ENCODE measurements around the gene TXNDC12.
"Not testable (repeated sequence)": the region's sequence is repeated elsewhere in the genome, so short reads cannot be mapped to it uniquely, and the experiment has no call there.

The TXNDC12 gene

DNA sequence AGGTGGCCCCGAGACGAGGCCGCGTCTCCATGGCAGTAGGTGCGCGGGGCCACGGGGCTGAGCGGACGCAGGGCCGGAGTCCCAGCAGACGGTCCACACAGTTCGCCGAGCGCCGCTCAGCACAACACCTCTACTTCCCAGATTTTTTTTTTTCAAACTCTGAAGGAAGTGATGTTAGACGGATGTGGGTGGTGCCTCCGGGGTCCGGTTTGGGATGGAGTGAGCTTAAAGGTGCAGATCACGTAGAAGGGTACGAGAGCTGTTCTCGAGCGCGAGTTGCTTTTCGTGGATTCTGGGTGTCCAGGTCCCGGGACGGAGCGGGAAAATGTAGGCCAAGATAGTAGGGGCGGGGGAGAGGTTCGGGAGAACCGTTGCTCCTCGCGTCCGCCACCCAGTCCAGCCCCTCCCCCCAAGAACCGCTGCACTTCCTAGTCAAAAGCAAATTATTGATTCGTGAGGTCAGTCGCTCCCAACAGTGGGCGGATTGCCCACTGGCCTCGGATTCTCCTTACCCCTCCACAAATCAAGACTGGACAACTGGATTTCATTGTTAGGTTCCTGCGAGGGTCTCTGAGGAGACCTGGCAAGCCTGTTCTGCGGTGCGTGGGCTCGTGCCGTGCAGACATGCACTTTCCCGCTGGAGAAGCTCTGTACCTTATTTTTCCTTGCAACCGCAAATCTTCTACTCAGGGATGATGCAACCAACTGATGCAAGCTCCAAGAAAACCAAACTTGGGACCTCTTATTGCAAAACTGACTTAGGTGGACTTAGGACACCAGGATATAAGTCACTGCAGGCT is at the start of gene TXNDC12:
TXNDC12 (minus strand) TSS at position 126 of the 800 bp plus-strand sequence; CDS start at position 31, 95 bp downstream.
- peak within 1 kb of the TSS; percentile 88 for H3K4me3 ChIP-seq (ENCODE audit: low read depth, low read length)
- TF ChIP-seq, protein P1, sequence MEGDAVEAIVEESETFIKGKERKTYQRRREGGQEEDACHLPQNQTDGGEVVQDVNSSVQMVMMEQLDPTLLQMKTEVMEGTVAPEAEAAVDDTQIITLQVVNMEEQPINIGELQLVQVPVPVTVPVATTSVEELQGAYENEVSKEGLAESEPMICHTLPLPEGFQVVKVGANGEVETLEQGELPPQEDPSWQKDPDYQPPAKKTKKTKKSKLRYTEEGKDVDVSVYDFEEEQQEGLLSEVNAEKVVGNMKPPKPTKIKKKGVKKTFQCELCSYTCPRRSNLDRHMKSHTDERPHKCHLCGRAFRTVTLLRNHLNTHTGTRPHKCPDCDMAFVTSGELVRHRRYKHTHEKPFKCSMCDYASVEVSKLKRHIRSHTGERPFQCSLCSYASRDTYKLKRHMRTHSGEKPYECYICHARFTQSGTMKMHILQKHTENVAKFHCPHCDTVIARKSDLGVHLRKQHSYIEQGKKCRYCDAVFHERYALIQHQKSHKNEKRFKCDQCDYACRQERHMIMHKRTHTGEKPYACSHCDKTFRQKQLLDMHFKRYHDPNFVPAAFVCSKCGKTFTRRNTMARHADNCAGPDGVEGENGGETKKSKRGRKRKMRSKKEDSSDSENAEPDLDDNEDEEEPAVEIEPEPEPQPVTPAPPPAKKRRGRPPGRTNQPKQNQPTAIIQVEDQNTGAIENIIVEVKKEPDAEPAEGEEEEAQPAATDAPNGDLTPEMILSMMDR (IDR thresholded peaks at IDR 0.05; ENCODE audit: control insufficient read depth, extremely low read depth, insufficient read depth), result no peak
- peak; percentile 87 for DNase-seq (ENCODE audit: low read depth)

DNA sequence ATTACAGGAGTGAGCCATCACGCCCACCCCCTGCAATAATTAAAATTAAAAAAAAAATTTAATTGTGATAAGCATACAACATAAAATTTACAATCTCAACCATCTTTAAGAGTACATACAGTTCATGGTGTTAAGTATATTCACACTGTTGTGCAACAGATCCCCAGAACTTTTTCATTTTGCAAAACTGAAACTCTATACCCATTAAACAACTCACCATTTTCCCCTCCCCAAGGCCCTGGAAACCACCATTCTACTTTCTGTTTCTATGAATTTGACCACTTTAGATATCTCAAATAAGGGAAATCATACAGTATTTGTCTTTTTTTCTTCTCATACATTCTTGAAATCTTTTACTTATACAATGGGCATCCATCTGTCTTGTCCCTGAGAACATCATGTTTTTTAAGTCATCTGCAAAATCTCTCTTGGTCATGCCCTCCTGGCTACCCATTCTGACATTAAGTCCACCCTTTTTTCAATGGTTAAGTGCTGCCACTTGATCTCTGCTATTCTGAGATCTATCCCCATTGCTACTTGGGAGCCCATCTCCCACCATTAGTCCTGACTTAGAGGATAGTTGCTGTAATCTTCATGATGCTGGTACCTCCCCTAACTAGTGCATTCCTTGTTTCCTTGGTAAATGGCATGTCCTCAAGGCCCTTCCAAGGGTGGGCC is 47.5 kb upstream of the TXNDC12 start:
- DNase-seq (ENCODE audit: low read depth), result no peak
- H3K4me3 ChIP-seq (ENCODE audit: low read depth, low read length), result no peak overlapping the region
- TF ChIP-seq, protein P1 (IDR thresholded peaks at IDR 0.05; ENCODE audit: control insufficient read depth, extremely low read depth, insufficient read depth), result no peak

DNA sequence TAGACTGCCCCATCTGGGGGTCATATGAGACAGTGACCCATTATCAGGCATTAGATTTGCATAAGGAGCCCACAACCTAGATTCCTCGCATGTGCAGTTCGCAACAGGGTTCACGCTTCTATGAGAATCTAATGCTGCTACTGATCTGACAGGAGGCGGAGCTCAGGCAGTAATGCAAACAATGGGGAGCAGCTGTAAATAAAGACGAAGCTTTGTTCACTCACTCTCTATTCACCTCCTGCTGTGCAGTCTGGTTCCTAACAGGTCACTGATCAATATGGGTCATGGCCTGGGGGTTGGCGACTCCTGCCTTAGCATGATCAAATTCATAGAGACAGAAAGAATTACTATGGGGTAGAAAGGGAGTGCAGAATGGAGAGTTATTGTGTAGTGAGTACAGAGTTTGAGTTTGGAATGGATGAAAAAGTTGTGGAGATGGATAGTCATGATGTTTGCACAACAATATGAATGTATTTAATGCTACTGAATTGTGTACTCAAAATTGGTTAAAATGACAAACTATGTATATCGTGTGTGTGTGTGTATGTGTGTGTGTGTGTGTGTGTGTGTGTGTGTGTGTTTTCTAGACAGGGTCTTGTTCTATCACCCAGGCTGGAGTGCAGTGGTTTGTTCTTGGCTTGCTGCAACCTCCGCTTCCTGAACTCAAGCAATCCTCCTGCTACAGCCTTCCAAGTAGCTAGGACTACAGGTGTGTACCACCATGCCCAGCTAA is 43.3 kb upstream of the TXNDC12 start:
- H3K4me3 ChIP-seq (ENCODE audit: low read depth, low read length), result no peak overlapping the region
- no peak for DNase-seq (ENCODE audit: low read depth)
- TF ChIP-seq, protein P1 (IDR thresholded peaks at IDR 0.05; ENCODE audit: control insufficient read depth, extremely low read depth, insufficient read depth), result no peak

DNA sequence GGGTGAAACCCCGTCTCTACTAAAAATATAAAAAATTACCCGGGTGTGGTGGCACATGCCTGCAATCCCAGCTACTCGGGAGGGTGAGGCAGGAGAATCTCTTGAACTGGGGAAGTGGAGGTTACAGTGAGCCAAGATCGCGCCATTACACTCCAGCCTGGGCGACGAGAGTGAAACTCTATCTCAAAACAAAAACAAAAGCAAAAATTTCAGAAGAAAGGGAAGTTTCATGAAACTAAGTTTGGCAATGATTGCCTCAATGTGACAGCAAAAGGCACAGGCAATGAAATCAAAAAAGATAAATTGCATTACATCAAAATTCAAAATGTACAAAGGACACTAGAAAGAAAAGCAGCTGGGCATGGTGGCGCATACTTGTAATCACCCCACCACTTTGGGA is 41.2 kb upstream of the TXNDC12 start:
- DNase-seq (ENCODE audit: low read depth), result no peak
- no peak overlapping the region for H3K4me3 ChIP-seq (ENCODE audit: low read depth, low read length)
- TF ChIP-seq, protein P1 (IDR thresholded peaks at IDR 0.05; ENCODE audit: control insufficient read depth, extremely low read depth, insufficient read depth), result no peak

DNA sequence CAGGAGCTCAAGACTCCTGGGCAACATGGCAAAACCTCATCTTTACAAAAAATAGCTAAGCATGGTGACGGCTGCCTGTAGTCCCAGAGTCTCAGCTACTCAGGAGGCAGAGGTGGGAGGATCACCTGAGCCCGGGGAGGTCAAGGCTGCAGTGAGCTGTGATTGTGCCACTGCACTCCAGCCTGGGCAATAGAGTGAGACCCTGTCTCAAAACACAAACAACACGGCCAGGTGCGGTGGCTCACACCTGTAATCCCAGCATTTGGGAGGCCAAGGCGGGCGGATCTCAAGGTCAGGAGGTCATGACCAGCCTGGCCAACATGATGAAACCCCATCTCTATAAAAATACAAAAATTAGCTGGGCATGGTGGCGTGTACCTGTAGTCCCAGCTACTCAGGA is 39.3 kb upstream of the TXNDC12 start:
- DNase-seq (ENCODE audit: low read depth); H3K4me3 ChIP-seq (ENCODE audit: low read depth, low read length): not testable (repeated sequence)

DNA sequence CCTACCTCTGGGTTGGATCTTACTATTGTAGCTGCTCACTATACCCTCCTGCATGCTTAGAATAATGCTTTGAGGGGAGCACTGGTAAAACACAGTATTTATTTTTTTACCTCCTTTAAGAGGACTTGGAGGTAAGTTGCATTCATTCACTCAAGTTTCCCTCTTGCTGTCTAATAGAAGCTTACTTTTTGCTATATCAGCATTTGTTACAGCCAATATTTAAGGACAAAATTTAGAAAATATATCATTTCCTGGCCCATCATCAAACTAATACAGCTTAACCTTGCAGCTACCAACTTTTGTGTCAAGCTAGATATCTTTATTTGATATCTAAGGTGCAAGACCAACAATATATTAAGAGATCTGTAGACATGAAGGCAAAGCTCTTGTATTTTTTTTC is 32.9 kb upstream of the TXNDC12 start:
- not testable (repeated sequence) for H3K4me3 ChIP-seq (ENCODE audit: low read depth, low read length)

DNA sequence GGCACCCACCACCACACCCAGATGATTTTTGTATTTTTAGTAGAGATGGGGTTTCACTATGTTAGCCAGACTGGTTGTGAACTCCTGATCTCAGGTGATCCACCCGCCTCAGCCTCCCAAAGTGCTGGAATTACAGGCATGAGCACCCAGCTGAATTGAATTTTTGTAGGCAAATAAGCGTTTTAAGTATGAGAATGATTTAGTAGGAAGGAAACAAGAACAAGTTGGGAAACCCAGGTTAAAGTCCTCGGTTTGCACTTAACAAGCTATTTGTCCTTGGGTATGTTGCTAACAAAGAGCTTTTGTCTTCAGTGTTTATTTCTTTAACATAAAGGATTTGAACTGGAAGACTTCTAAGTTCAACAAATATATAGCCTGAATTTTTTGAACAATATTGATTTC is 25.0 kb upstream of the TXNDC12 start:
- no peak for DNase-seq (ENCODE audit: low read depth)
- H3K4me3 ChIP-seq (ENCODE audit: low read depth, low read length), result no peak overlapping the region
- TF ChIP-seq, protein P1 (IDR thresholded peaks at IDR 0.05; ENCODE audit: control insufficient read depth, extremely low read depth, insufficient read depth), result no peak

More for the DNA sequence above, 32.9 kb upstream of the TXNDC12 start:
- DNase-seq (ENCODE audit: low read depth), result not testable (repeated sequence)

DNA sequence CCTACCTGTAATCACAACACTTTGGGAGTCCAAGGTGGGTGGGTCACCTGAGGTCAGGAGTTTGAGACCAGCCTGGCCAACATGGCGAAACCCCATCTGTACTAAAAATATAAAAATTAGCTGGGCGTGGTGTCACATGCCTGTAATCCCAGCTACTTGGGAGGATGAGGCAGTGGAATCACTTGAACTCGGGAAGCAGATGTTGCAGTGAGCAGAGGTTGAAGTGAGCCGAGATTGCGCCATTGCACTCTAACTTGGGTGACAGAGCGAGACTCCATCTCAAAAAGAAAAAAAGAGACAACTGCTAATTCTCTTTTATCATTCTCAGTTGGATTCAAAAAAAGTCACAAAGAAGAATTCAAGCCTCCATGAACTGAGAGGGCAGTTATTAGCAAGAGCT is 22.3 kb upstream of the TXNDC12 start:
- not testable (repeated sequence) for H3K4me3 ChIP-seq (ENCODE audit: low read depth, low read length); DNase-seq (ENCODE audit: low read depth)
